ENCODE results near the gene IFT22.
A peak's percentile ranks its signal among the peaks of the same experiment; 100 is the strongest.
"Not testable (repeated sequence)": the region's sequence is repeated elsewhere in the genome, so short reads cannot be mapped to it uniquely, and the experiment has no call there.

Gene IFT22

DNA sequence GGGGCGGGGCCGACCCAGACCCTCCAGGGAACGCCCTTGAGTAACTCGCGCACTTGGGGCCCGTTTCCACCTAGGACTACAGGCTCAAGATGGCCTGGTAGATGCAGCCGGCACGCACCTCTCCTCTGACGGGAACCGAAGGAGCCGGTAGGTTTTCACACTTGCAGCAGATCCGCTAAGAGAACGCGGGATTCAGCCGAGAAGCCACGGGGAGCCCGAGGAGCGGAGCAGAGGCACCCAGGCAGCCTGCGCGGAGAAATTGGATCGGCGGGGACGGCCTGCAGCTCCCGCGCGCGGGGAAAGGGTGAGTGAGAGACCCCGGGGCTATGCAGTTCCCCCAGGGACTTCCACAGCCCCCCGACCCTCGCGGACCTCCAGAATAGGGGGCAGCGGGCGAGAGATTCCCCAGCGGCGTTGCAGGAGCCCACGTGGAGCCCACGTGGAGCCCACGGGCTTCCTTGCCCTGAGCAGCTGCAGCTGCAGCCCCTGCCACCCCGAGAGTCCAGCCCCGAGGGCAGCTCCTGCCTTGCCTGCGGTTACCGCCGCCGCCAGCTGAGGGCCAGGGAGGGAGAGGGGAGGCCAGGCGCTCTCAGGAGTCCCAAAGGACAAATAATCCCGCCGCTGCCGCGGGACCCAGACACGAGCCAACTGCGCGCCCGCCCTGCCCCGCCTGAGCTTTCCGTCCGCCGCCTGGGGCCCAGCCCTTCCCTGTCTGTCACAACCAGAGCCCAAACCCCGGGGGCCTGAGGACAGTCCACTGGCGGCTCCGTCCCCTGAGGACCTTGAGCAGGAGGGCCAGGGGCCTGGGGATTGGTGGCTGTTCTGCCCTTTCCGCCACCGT, 13.1 kb downstream of the IFT22 start:
- peak; percentile 71 for DNase-seq

DNA sequence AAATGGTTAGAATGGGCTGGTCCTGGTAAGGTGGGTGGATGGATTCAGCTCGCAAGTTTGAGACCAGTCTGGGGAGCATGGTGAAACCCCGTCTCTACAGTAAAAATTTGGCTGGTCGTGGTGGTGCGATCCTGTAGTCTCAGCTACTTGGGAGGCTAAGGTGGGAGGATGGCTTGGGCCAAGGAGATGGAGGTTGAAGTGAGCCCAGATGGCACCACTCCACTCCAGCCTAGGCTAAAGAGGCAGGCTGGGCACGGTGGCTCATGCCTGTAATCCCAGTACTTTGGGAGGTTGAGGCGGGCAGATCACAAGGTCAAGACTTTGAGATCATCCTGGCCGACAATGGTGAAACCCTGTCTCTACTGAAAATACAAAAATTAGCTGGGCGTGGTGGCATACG, 15.3 kb downstream of the IFT22 start:
- DNase-seq, result no peak

DNA sequence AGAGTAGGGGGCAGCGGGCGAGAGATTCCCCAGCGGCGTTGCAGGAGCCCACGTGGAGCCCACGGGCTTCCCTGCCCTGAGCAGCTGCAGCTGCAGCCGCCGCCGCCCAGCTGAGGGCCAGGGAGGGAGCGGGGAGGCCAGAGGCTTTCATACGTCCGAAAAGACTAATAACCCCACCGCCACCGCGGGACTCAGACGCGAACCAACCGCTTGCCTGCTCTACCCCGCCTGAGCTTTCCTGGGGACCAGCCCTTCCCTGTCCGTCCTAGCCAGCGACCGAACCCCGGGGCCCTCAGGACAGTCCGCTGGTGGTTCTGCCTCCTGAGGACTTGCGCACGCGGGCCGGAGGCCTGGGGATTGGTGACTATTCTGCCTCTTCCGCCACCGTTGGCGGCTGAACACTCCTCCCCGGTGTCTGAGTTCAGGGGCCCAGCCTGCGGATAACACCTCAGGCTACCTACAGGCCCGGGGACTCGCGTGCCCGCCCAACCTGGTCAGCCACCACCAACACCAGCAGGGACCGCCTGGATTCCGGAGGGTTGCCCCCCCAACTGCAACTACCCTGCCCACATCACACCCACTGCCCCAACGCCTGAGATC, 18.4 kb downstream of the IFT22 start:
- DNase-seq, result no peak

DNA sequence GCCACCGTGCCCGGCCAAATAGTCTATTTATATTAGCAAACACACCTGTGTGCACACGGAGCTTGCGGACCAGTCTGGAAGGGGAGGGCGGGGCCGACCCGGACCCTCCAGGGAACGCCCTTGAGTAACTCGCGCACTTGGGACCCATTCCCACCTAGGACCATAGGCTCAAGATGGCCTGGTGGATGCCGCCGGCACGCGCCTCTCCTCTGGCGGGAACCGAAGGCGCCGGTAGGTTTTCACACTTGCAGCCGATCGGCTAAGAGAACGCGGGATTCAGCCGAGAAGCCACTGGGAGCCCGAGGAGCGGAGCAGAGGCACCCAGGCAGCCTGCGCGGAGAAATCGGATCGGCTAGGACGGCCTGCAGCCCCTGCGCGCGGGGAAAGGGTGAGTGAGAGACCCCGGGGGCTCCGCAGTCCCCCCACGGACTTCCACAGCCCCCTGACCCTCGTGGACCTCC, 18.9 kb downstream of the IFT22 start:
- no peak for DNase-seq

DNA sequence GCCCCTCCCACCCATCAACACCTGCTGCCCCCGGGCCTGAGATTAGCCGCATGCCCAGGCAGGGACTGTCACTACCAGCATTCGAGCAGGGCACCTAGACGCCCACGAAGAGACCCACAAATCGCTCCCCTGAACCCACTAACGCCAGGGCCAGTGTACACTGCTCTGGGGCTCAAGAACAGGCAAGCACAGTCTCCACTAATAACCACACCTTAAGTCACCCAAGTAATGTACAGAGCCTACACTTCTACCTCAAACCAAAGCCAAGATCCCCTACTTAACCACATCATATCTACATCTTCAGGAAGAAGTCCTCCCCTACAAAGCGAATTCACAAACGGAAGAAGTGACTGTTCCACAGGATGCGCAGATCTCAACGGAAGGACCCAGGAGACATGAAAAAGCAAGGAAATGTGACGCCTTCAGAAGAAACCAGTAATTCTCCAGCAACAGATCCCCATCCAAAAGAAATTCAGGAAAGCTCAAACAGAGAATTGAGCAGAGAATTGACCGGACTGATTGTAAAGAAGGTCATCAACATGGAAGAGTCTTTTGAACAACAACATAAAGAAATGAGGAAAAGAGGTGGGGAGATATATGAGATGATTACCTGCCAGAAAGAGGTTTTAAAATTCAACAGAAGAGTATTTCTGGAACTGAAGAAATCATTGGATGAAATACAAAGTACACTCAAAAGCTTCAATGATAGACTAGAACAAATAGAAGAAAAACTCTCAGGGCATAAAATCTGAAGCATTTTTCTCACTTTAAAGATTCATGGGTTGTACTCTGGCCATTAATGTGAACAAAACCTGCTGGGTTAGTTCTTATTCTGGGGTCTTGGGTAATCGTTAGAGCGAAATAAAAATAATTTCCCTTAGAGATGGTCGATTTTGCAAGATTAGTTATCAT, 20.9 kb downstream of the IFT22 start:
- DNase-seq, result no peak

DNA sequence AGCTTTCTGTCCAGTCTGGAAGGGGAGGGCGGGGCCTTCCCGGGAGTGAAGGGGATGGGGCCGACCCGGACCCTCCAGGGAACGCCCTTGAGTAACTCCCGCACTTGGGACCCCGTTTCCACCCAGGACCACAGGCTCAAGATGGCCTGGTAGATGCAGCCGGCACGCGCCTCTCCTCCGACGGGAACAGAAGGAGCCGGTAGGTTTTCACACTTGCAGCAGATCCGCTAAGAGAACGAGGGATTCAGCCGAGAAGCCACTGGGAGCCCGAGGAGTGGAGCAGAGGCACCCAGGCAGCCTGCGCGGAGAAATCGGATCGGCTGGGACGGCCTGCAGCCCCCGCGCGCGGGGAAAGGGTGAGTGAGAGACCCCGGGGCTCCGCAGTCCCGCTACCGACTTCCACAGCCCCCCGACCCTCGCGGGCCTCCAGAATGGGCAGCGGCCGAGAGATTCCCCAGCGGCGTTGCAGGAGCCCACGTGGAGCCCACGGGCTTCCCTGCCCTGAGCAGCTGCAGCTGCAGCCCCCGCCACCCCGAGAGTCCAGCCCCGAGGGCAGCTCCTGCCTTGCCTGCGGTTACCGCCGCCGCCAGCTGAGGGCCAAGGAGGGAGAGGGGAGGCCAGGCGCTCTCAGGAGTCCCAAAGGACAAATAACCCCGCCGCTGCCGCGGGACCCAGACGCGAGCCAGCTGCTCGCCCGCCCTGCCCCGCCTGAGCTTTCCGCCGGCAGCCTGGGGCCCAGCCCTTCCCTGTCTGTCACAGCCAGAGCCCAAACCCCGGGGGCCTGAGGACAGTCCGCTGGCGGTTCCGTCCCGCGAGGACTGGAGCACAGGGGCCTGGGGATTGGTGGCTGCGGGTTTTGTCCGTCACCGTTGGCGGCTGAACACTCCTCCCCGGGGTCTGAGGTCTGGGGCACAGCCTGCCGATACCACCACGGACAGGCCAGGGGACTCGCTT, 21.8 kb downstream of the IFT22 start:
- no peak for DNase-seq

- DNase-seq, result no peak
Measured at GRCh38 chr7:101294832-101295121, 26.8 kb downstream of the IFT22 start.

DNA sequence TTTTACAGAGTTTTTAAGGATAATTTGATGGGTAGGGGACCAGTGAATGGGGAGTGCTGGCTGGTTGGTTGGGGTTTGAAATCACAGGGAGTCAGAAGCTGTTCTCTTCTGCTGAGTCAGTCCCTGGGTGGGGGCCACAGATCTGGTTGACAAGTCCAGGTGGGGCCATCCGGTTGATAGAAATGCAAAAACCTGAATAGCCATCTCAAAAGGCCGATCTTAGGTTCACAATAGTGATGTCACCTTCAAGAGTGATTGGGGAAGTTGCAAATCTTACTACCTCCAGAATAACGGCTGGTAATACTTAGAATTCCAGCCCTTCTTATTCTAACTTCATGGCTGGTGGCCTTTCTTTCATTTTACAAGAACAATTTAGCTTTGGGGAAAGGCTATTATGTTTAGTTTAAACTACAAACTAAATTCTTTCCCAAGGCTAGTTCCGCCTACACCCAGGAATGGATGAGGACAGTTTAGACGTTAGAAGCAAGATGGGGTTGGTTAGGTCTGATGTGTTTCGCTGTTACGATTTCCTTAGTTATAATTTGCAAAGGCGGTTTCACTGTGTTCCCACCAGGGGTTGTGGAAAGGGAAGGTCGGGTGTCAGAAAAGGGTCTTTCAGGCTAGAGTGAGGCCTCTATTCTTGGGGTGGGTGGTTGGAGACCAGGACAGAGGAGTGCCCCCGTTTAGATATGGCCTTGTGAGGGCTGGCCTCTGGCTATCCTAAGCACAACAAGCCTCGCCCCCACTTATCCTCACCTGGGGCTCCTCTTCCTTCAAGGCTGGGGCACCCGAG, 27.4 kb downstream of the IFT22 start:
- no peak for DNase-seq

- not testable (repeated sequence) for DNase-seq
Measured at GRCh38 chr7:101293069-101294021, 28.3 kb downstream of the IFT22 start.

- DNase-seq, result not testable (repeated sequence)
Measured at GRCh38 chr7:101292566-101292965, 29.0 kb downstream of the IFT22 start.

GRCh38 chr7:101290186-101291037, 31.2 kb downstream of the IFT22 start:
- peak; percentile 88 for DNase-seq

- DNase-seq, result not testable (repeated sequence)
Measured at GRCh38 chr7:101289687-101290086, 31.9 kb downstream of the IFT22 start.

GRCh38 chr7:101288439-101288838, 33.2 kb downstream of the IFT22 start:
- no peak for DNase-seq

- DNase-seq, result no peak
Measured at GRCh38 chr7:101287032-101287431, 34.6 kb downstream of the IFT22 start.

DNA sequence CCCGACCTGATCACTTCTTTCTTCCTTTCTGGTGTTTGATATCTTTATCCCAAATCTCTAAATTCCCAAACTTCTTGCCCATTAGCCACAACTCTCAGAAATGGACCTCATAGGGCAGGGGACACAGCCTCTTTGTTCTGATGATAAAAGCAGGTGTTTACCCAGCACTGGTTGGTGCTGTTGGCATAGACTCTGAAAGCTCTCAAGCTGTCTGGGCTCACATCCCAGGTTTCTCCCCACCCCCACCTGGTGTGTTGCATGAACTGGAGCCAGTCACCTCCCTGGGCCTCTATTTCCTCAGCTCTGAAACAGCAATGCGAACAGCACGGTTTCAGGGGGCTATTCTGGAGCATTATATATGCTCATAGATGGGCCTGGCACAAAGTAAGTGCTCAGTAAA, 35.7 kb downstream of the IFT22 start:
- not testable (repeated sequence) for DNase-seq

- DNase-seq, result no peak
Measured at GRCh38 chr7:101285171-101285570, 36.4 kb downstream of the IFT22 start.

- DNase-seq, result not testable (repeated sequence)
Measured at GRCh38 chr7:101280912-101281311, 40.7 kb downstream of the IFT22 start.

GRCh38 chr7:101278461-101279292, 42.9 kb downstream of the IFT22 start:
- no peak for DNase-seq

Data from activated effector memory CD4-positive, alpha-beta T cell treated with anti-CD3 and anti-CD28 coated beads, Interleukin-2, amount 50 U/mL, for 16 hours (primary cell).